Measurements from ENCODE around the gene PDE7B.

The PDE7B gene

GRCh38 chr6:135826236-135826804 lies 25.2 kb upstream of the PDE7B start:
- ATAC-seq (replicated peaks; ENCODE audit: extremely low read depth, poor library complexity, severe bottlenecking) (no peak), DNase-seq (ENCODE audit: low spot score in 2 of 2) (no peak)
- H3K27ac Mint-ChIP-seq (ENCODE audit: low read depth), result no peak overlapping the region
- no peaks in the 10 kb centered on the region for H3K36me3 Mint-ChIP-seq (ENCODE audit: insufficient read depth)
- no peaks in the 10 kb centered on the region for H3K4me1 Mint-ChIP-seq
- H3K9me3 Mint-ChIP-seq, result no peaks in the 10 kb centered on the region
- H3K27me3 Mint-ChIP-seq, result peaks cover 12% of the 10 kb centered on the region
- H3K4me3 Mint-ChIP-seq, result no peak overlapping the region

DNA sequence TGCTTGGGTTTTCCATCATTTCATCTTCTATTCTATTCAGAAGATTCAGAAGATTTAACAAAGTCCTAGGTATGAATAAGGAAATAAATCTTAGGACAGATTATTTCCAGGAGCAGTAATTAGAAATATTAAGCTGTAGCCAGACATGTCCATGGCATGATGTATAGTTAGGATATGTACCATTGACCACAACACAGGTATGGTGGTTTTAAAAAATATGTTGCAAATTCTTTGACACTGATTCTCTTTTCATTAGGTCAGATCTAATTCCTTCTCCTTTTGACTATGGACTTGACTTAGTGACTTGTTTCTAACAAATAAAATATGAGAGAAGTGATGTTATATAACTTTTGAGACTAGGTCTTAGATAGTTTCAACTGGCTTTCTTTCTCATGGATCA lies 23.5 kb upstream of the PDE7B start:
- ATAC-seq (replicated peaks; ENCODE audit: extremely low read depth, poor library complexity, severe bottlenecking) (no peak), DNase-seq (ENCODE audit: low spot score in 2 of 2) (no peak)
- H3K27me3 Mint-ChIP-seq, result peaks cover 12% of the 10 kb centered on the region
- H3K4me3 Mint-ChIP-seq, result no peak overlapping the region
- no peaks in the 10 kb centered on the region for H3K9me3 Mint-ChIP-seq
- no peaks in the 10 kb centered on the region for H3K36me3 Mint-ChIP-seq (ENCODE audit: insufficient read depth)
- H3K27ac Mint-ChIP-seq (ENCODE audit: low read depth), result no peak overlapping the region
- H3K4me1 Mint-ChIP-seq, result no peaks in the 10 kb centered on the region

DNA sequence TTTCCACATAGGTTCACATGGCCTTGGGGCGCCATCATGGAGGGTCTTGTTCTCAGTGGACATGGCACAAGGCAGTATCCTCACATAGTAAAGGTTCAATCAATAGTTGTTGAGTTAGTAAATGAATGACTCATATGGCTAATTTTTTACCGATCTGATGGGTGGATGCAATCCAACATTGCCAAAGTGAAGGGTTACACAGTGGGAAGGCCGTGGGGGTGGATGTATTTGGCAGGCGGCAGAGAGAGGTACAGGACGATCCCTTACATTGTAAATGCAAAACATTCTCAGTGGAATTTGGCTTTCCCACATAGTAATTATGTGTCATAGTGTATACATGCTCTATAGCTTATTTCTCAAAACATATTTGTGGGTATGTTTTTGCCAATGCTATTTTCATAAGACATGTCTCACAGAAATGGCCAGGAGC lies 21.0 kb upstream of the PDE7B start:
- Mint-ChIP-seq H3K27ac (ENCODE audit: low read depth) (no peak overlapping the region), H3K4me3 (no peak overlapping the region), H3K4me1 (no peaks in the 10 kb centered on the region), H3K36me3 (ENCODE audit: insufficient read depth) (no peaks in the 10 kb centered on the region), H3K27me3 (peaks cover 11% of the 10 kb centered on the region), H3K9me3 (no peaks in the 10 kb centered on the region)
- ATAC-seq (replicated peaks; ENCODE audit: extremely low read depth, poor library complexity, severe bottlenecking), result no peak
- no peak for DNase-seq (ENCODE audit: low spot score in 2 of 2)

GRCh38 chr6:135831016-135831415 lies 20.5 kb upstream of the PDE7B start:
- Mint-ChIP-seq H3K9me3 (no peaks in the 10 kb centered on the region), H3K27ac (ENCODE audit: low read depth) (no peak overlapping the region), H3K36me3 (ENCODE audit: insufficient read depth) (no peaks in the 10 kb centered on the region), H3K4me1 (no peaks in the 10 kb centered on the region), H3K27me3 (peaks cover 11% of the 10 kb centered on the region), H3K4me3 (no peak overlapping the region)
- DNase-seq (ENCODE audit: low spot score in 2 of 2), result no peak
- ATAC-seq (replicated peaks; ENCODE audit: extremely low read depth, poor library complexity, severe bottlenecking), result no peak

DNA sequence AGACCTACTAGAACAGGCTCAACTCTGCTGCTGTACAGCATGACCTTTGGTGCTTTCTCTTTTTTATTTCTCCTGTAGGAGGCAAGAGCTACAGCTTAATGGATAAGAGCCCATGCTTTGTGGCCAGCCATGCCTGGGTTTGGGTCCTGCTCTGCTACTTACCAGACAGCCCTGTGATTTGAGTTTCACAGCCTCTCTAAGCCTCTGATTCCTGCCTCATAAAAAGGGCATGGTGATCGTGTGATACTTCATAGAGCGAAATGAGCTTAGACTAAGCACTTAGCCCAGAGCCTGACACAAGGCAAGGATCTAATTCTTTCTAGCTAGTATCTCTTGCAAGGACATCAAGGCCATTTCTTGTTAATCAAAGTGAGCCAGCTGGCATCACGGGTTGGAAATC lies 19.3 kb upstream of the PDE7B start:
- DNase-seq (ENCODE audit: low spot score in 2 of 2), result no peak
- ATAC-seq (replicated peaks; ENCODE audit: extremely low read depth, poor library complexity, severe bottlenecking), result no peak
- no peak overlapping the region for H3K27ac Mint-ChIP-seq (ENCODE audit: low read depth)
- no peaks in the 10 kb centered on the region for H3K4me1 Mint-ChIP-seq
- H3K27me3 Mint-ChIP-seq, result peaks cover 11% of the 10 kb centered on the region
- H3K4me3 Mint-ChIP-seq, result no peak overlapping the region
- H3K9me3 Mint-ChIP-seq, result no peaks in the 10 kb centered on the region
- H3K36me3 Mint-ChIP-seq (ENCODE audit: insufficient read depth), result no peaks in the 10 kb centered on the region

GRCh38 chr6:135833771-135834170 lies 17.7 kb upstream of the PDE7B start:
- ATAC-seq (replicated peaks; ENCODE audit: extremely low read depth, poor library complexity, severe bottlenecking) (no peak), DNase-seq (ENCODE audit: low spot score in 2 of 2) (no peak)
- no peaks in the 10 kb centered on the region for H3K36me3 Mint-ChIP-seq (ENCODE audit: insufficient read depth)
- H3K9me3 Mint-ChIP-seq, result no peaks in the 10 kb centered on the region
- no peak overlapping the region for H3K27ac Mint-ChIP-seq (ENCODE audit: low read depth)
- H3K4me3 Mint-ChIP-seq, result no peak overlapping the region
- no peaks in the 10 kb centered on the region for H3K4me1 Mint-ChIP-seq
- peaks cover 26% of the 10 kb centered on the region for H3K27me3 Mint-ChIP-seq

DNA sequence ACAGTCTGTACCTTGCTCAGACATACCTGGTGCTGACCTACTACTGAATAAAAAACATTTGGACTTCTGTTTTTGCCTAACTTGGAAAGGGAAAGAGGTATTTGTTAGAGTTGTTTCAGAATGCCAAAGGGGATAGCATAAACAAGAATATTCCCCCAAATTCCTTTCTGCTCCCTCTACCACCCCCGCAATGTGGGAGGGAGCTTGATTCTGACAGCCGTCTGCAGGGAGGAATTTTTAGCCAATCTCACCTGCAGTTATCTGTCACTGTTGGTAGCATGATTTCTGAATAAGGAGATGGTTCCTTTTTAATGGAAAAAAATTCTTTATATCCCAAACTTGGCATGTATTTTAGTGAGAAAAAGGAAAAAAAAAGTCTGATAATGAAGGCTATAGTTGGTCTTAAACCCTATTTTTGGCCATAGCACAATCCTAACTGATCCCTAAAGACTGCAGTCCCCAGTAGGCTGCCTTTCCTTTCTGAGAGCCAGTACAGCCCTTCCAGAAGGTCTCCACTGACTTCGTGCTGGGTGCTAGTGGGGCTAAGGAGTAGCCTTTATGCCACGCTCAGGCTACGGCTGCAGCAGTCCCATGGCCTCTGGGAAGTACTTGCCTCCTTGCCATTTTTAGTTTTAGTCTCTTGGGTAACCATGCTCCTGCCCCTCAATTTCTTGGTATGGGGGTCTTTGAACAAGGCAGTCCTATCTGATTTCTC lies 13.6 kb upstream of the PDE7B start:
- Mint-ChIP-seq H3K9me3 (no peaks in the 10 kb centered on the region), H3K4me3 (no peak overlapping the region), H3K36me3 (ENCODE audit: insufficient read depth) (no peaks in the 10 kb centered on the region), H3K27ac (ENCODE audit: low read depth) (no peak overlapping the region), H3K27me3 (peaks cover 47% of the 10 kb centered on the region), H3K4me1 (no peaks in the 10 kb centered on the region)
- DNase-seq (ENCODE audit: low spot score in 2 of 2) (no peak), ATAC-seq (replicated peaks; ENCODE audit: extremely low read depth, poor library complexity, severe bottlenecking) (no peak)

- no peak overlapping the region for H3K4me3 Mint-ChIP-seq
- no peak overlapping the region for H3K27ac Mint-ChIP-seq (ENCODE audit: low read depth)
- H3K27me3 Mint-ChIP-seq, result peaks cover 47% of the 10 kb centered on the region
- ATAC-seq (replicated peaks; ENCODE audit: extremely low read depth, poor library complexity, severe bottlenecking) (no peak), DNase-seq (ENCODE audit: low spot score in 2 of 2) (no peak)
- no peaks in the 10 kb centered on the region for H3K36me3 Mint-ChIP-seq (ENCODE audit: insufficient read depth)
- no peaks in the 10 kb centered on the region for H3K9me3 Mint-ChIP-seq
- no peaks in the 10 kb centered on the region for H3K4me1 Mint-ChIP-seq
Measured at GRCh38 chr6:135839121-135839520, 12.4 kb upstream of the PDE7B start.

- Mint-ChIP-seq H3K36me3 (ENCODE audit: insufficient read depth) (no peaks in the 10 kb centered on the region), H3K9me3 (no peaks in the 10 kb centered on the region), H3K4me3 (no peak overlapping the region), H3K27me3 (peaks cover 30% of the 10 kb centered on the region), H3K4me1 (no peaks in the 10 kb centered on the region), H3K27ac (ENCODE audit: low read depth) (no peak overlapping the region)
- no peak for ATAC-seq (replicated peaks; ENCODE audit: extremely low read depth, poor library complexity, severe bottlenecking)
- DNase-seq (ENCODE audit: low spot score in 2 of 2), result no peak
Measured at GRCh38 chr6:135842618-135843392, 8.7 kb upstream of the PDE7B start.

DNA sequence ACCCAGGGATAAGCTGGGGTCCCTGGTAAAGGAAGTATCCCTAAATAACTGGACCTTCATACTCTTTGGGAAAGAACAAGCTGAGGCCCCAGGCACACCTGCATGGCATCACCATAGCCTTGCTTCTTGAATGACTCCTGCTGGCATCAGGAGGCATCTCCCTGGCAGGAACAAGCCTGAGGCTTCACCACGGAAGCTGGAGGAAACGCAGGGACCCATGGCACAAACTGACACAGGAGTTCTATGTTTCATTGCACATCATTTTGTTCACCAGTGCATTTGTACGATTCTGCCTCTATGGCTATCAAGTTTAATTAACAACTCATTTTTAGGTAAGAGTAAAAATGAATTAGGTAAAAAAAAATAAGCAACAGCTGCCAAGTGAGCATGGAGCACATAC lies 619 bp upstream of the PDE7B start:
- Mint-ChIP-seq H3K27ac (ENCODE audit: low read depth) (no peak overlapping the region), H3K4me3 (no peak overlapping the region), H3K36me3 (ENCODE audit: insufficient read depth) (no peaks in the 10 kb centered on the region), H3K9me3 (no peaks in the 10 kb centered on the region), H3K27me3 (no peaks in the 10 kb centered on the region), H3K4me1 (no peaks in the 10 kb centered on the region)
- ATAC-seq (replicated peaks; ENCODE audit: extremely low read depth, poor library complexity, severe bottlenecking) (no peak), DNase-seq (ENCODE audit: low spot score in 2 of 2) (no peak)

DNA sequence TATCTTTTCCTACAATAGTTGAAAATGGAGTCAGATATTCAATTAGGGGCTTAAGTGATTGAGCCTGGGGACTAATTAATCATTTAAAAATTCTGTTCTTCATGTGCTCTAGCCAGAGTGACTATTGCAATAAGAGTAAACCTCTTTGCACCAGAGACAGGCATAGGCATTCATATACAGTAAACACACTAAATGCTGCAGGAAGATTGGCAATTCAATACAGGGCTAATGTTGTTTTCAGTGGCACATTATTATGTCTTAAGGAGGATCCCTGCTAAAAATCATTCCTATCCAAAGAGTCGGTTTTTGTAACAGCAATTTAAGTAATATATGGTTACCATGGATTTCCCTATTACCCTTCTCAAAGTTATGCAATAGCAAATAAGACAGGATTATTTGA lies 1.2 kb downstream of the PDE7B start:
- Mint-ChIP-seq H3K4me1 (no peaks in the 10 kb centered on the region), H3K27ac (ENCODE audit: low read depth) (no peak overlapping the region), H3K4me3 (no peak overlapping the region), H3K9me3 (no peaks in the 10 kb centered on the region), H3K27me3 (no peaks in the 10 kb centered on the region), H3K36me3 (ENCODE audit: insufficient read depth) (no peaks in the 10 kb centered on the region)
- DNase-seq (ENCODE audit: low spot score in 2 of 2) (no peak), ATAC-seq (replicated peaks; ENCODE audit: extremely low read depth, poor library complexity, severe bottlenecking) (no peak)

GRCh38 chr6:135853227-135853626 lies 1.7 kb downstream of the PDE7B start:
- DNase-seq (ENCODE audit: low spot score in 2 of 2) (no peak), ATAC-seq (replicated peaks; ENCODE audit: extremely low read depth, poor library complexity, severe bottlenecking) (no peak)
- Mint-ChIP-seq H3K27me3 (no peaks in the 10 kb centered on the region), H3K36me3 (ENCODE audit: insufficient read depth) (no peaks in the 10 kb centered on the region), H3K4me3 (no peak overlapping the region), H3K4me1 (no peaks in the 10 kb centered on the region), H3K9me3 (no peaks in the 10 kb centered on the region), H3K27ac (ENCODE audit: low read depth) (no peak overlapping the region)

DNA sequence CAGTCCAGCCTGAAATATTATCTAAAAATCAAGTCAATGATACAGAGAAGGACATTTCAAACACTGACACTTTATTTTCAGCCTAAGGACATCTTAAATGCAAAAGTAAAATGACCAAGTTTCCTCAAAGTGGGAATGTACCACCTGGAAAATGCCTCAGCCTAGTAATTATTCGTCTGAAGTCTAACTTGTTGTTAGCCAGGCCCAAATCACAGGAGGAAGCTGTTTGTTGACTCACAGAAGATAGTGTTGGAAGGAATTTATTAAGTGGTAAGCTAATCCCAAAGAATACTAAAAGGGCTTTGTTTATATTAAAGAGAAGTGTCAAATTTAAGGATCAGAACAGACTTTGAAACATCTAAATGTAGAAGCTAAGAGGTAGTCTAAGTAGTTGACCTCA lies 2.5 kb downstream of the PDE7B start:
- DNase-seq (ENCODE audit: low spot score in 2 of 2) (no peak), ATAC-seq (replicated peaks; ENCODE audit: extremely low read depth, poor library complexity, severe bottlenecking) (no peak)
- Mint-ChIP-seq H3K27me3 (no peaks in the 10 kb centered on the region), H3K27ac (ENCODE audit: low read depth) (no peak overlapping the region), H3K4me1 (no peaks in the 10 kb centered on the region), H3K36me3 (ENCODE audit: insufficient read depth) (no peaks in the 10 kb centered on the region), H3K4me3 (no peak overlapping the region), H3K9me3 (no peaks in the 10 kb centered on the region)

Measured in central memory CD8-positive, alpha-beta T cell (primary cell).